Endodermal cell (in vitro differentiated cells): ENCODE results near the gene TMEM165. TPM values are rescaled to one million over a fixed set of nuclear protein-coding genes. Genes with fewer than 3 reads are reported as not detected.

Source experiments
- DNase-seq: peaks from one replicate; pipeline ENCODE4 v3.0.0-alpha.2; 2017
- H3K27ac ChIP-seq: 2 replicates; pipeline ENCODE4 v1.5.1; 2013; ENCODE audit warnings: mild to moderate bottlenecking, low read depth, low read length, moderate library complexity
- H3K27me3 ChIP-seq: 2 replicates; pipeline ENCODE4 v1.6.1; 2013; ENCODE audit warnings: mild to moderate bottlenecking, low read length, moderate library complexity; ENCODE audit not compliant: insufficient read depth, control insufficient read depth, poor library complexity, severe bottlenecking
- H3K36me3 ChIP-seq: 2 replicates; pipeline ENCODE4 v1.7.0; 2013; ENCODE audit warnings: mild to moderate bottlenecking, low read length, moderate library complexity; ENCODE audit not compliant: control insufficient read depth, insufficient read depth
- H3K4me1 ChIP-seq: one replicate; pipeline ENCODE4 v1.7.0; 2013; ENCODE audit warnings: low read length; ENCODE audit not compliant: control insufficient read depth, insufficient read depth
- H3K4me3 ChIP-seq: 2 replicates; pipeline ENCODE4 v1.5.1; 2013; ENCODE audit warnings: mild to moderate bottlenecking, low read length, moderate library complexity
- H3K9ac ChIP-seq: 2 replicates; pipeline ENCODE4 v1.6.1; 2013; ENCODE audit warnings: mild to moderate bottlenecking, low read length, moderate library complexity; ENCODE audit not compliant: poor library complexity, severe bottlenecking; ENCODE audit errors: extremely low read depth
- H3K9me3 ChIP-seq: 2 replicates; pipeline ENCODE4 v1.6.1; 2013; ENCODE audit warnings: mild to moderate bottlenecking, low read length, moderate library complexity; ENCODE audit not compliant: control insufficient read depth
- H3K27ac Mint-ChIP-seq: 2 replicates; pipeline ENCODE4 v1.8.0; 2020; ENCODE audit warnings: mixed read lengths
- H3K27me3 Mint-ChIP-seq: 2 replicates; pipeline ENCODE4 v1.8.0; 2021; ENCODE audit warnings: mild to moderate bottlenecking, mixed read lengths; ENCODE audit not compliant: insufficient read depth
- H3K36me3 Mint-ChIP-seq: 2 replicates; pipeline ENCODE4 v1.8.0; 2020; ENCODE audit warnings: low read depth, mixed read lengths
- H3K4me1 Mint-ChIP-seq: 2 replicates; pipeline ENCODE4 v1.8.0; 2020; ENCODE audit warnings: mixed read lengths
- H3K4me3 Mint-ChIP-seq: 2 replicates; pipeline ENCODE4 v1.8.0; 2020; ENCODE audit warnings: mild to moderate bottlenecking, moderate library complexity, mixed read lengths
- H3K9me3 Mint-ChIP-seq: 2 replicates; pipeline ENCODE4 v1.8.0; 2020; ENCODE audit warnings: mild to moderate bottlenecking, mixed read lengths
- WGBS, 2 experiments: methylation state at CpG; one replicate each; pipeline versions ENCODE4 v1.1.5 to v1.1.7; 2013; ENCODE audit warnings: missing lambda C conversion rate in 2 of 2, mixed read lengths in 1 of 2; ENCODE audit not compliant: insufficient coverage in 1 of 2, insufficient read length in 1 of 2; 5-methylcytosine and 5-hydroxymethylcytosine counted together
- total RNA-seq, 2 donors: library from RNA; stranded (reverse); fragmentation: NEBNext Ultra II Directional in 1 of 2; extraction: Animal tissue kit (Norgen Biotek cat#: 25700) in 1 of 2; gene quantifications; 2 replicates in 1 of 2; 3 replicates in 1 of 2; pipeline ENCODE4 v1.2.1, GENCODE V29; 2021
- TF ChIP-seq, protein P1 (sequence below): fragments of 200-600 bp; sonication (generic); conservative IDR thresholded peaks from 2 replicates; pipeline ENCODE4 v1.5.0; 2021; ENCODE audit warnings: antibody characterized with exemption, mild to moderate bottlenecking

TMEM165 gene
- total RNA-seq, 2 donors from 2014 or later, result 90.5 to 100 TPM

DNA sequence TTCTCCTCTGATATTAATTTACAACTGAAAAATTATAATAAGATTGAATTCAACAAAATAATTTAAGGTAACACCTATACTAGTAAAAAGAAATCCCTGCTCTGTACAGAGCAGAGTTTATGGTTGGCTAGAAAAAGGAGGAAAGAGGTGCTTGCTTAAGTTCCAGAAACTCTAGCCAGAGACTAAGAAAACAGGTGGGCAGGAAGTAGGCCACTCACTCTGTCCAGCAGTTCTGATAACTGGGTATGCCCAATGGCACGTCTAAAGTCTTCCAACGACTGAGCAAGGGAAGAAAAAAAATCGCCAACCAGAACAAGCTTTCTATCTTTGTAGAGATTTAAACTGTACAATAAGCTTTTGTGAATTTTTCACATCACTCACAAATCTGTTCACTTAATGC, 42.1 kb downstream of the TMEM165 start:
- no peak overlapping the region for H3K27ac ChIP-seq
- peaks cover 60% of the 10 kb centered on the region for H3K36me3 Mint-ChIP-seq
- H3K27me3 ChIP-seq, result no peaks in the 10 kb centered on the region
- WGBS, 2 experiments, result 91 to 93% methylated on average over 2 of the region's 3 CpGs
- no peak overlapping the region for H3K4me3 Mint-ChIP-seq
- DNase-seq, result no peak
- no peaks in the 10 kb centered on the region for H3K9me3 Mint-ChIP-seq
- TF ChIP-seq, protein P1, sequence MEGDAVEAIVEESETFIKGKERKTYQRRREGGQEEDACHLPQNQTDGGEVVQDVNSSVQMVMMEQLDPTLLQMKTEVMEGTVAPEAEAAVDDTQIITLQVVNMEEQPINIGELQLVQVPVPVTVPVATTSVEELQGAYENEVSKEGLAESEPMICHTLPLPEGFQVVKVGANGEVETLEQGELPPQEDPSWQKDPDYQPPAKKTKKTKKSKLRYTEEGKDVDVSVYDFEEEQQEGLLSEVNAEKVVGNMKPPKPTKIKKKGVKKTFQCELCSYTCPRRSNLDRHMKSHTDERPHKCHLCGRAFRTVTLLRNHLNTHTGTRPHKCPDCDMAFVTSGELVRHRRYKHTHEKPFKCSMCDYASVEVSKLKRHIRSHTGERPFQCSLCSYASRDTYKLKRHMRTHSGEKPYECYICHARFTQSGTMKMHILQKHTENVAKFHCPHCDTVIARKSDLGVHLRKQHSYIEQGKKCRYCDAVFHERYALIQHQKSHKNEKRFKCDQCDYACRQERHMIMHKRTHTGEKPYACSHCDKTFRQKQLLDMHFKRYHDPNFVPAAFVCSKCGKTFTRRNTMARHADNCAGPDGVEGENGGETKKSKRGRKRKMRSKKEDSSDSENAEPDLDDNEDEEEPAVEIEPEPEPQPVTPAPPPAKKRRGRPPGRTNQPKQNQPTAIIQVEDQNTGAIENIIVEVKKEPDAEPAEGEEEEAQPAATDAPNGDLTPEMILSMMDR, result no peak
- no peaks in the 10 kb centered on the region for H3K4me1 ChIP-seq
- no peak overlapping the region for H3K4me3 ChIP-seq
- H3K9ac ChIP-seq, result no peak overlapping the region
- H3K9me3 ChIP-seq, result no peaks in the 10 kb centered on the region
- H3K27ac Mint-ChIP-seq, result peak overlapping the region; percentile 72
- H3K36me3 ChIP-seq, result peaks cover 81% of the 10 kb centered on the region
- peaks cover 14% of the 10 kb centered on the region for H3K4me1 Mint-ChIP-seq
- no peaks in the 10 kb centered on the region for H3K27me3 Mint-ChIP-seq

DNA sequence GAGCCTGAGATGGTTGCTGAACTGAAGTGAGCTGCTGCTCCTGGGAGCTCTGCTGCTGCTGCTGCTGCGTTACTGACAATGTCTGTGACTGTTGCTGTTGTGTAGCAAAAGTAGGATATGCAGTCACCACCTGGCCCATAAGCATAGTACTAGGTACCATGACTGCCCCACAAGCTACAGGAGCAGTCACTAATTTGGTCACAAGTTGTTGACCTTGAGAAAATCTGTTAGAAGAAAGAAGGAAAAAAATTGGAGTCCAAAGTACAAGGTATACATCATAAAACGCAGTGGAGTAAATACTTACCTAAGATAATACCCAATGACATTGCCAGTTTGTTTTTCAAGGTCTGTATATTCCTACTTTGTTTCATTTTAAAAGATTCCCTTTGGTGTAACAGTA, 42.6 kb downstream of the TMEM165 start:
- Mint-ChIP-seq H3K27ac (peak overlapping the region; percentile 26), H3K36me3 (peaks cover 61% of the 10 kb centered on the region), H3K4me1 (peaks cover 10% of the 10 kb centered on the region), H3K4me3 (no peak overlapping the region), H3K9me3 (no peaks in the 10 kb centered on the region), H3K27me3 (no peaks in the 10 kb centered on the region)
- Histone ChIP-seq H3K27me3 (no peaks in the 10 kb centered on the region), H3K27ac (no peak overlapping the region), H3K36me3 (peaks cover 79% of the 10 kb centered on the region), H3K4me1 (no peaks in the 10 kb centered on the region), H3K4me3 (no peak overlapping the region), H3K9me3 (no peaks in the 10 kb centered on the region), H3K9ac (no peak overlapping the region)
- 96% methylated on average over 2 of the region's 2 CpGs; no CpG with 5 or more reads in 1 of the 2 experiments for WGBS, 2 experiments
- DNase-seq, result no peak
- TF ChIP-seq, protein P1, result no peak

DNA sequence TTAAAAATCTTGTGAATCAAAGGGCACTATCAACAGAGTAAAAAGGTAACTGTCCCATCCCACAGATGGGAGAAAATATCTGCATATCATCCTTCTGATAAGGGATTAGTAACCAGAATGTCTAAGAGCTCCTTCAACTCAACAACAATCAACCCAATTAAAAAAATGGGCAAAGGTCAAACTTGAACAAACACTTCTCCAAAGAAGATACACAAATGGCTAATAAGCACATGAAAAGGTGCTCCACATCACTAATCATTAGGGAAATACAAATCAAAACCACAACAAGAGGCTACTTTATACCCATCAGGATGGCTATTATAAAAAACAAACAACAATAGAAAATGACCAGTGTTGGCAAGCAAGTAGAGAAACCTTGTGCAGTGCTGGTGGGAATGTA, 43.3 kb downstream of the TMEM165 start:
- Histone ChIP-seq H3K4me3 (no peak overlapping the region), H3K9ac (no peak overlapping the region), H3K36me3 (peaks cover 79% of the 10 kb centered on the region), H3K27ac (no peak overlapping the region), H3K4me1 (no peaks in the 10 kb centered on the region), H3K27me3 (no peaks in the 10 kb centered on the region), H3K9me3 (no peaks in the 10 kb centered on the region)
- H3K9me3 Mint-ChIP-seq, result no peaks in the 10 kb centered on the region
- no peak overlapping the region for H3K4me3 Mint-ChIP-seq
- no peaks in the 10 kb centered on the region for H3K27me3 Mint-ChIP-seq
- TF ChIP-seq, protein P1, result no peak
- no peak for DNase-seq
- peaks cover 10% of the 10 kb centered on the region for H3K4me1 Mint-ChIP-seq
- H3K36me3 Mint-ChIP-seq, result peaks cover 63% of the 10 kb centered on the region
- peak overlapping the region; percentile 26 for H3K27ac Mint-ChIP-seq
